ENCODE results near the gene GRB2. TPM values are rescaled to one million over a fixed set of nuclear protein-coding genes. Genes with fewer than 3 reads are reported as not detected.

Gene GRB2
- total RNA-seq, 2 experiments from 2014 or later, result 244 to 308 TPM

DNA sequence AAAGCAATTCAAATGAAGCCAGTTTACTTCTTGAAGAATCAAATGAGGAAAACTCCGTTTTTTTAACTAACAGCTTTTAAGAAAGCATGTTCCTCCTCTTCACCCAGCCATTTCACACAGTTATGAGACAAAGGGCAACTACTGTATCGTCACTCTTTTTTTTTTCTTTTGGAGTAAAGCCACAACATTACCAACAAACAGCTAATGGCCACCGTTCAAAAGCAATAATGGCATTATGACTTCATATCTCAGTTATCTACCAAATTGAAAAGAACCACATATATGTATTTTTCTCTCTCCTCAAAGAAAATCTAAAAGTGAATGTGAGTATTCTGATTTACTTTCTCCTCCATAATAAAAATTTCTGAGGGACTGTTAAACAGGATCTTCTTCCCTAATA lies 14.5 kb downstream of the GRB2 start:
- intact Hi-C loops (cut with micrococcal nuclease; ENCODE audit: unreplicated experiment), result no loop called here
- H3K36me3 ChIP-seq (ENCODE audit: insufficient read depth, low read length), result peaks cover 73% of the 10 kb centered on the region
- no peaks in the 10 kb centered on the region for H3K9me3 ChIP-seq (ENCODE audit: low read length)
- no TSS peak for BruUV-seq (replicated peaks)
- H3K27ac ChIP-seq (ENCODE audit: low read depth, low read length, poor library complexity, severe bottlenecking), result no peak overlapping the region
- H3K4me3 ChIP-seq (ENCODE audit: low read depth, low read length, poor library complexity, severe bottlenecking), result no peak overlapping the region
- no peak overlapping the region for H3K4me2 ChIP-seq (ENCODE audit: low read length)
- peaks cover 100% of the 10 kb centered on the region for H3K79me2 ChIP-seq (ENCODE audit: insufficient read depth, low read depth, low read length)
- H2AFZ ChIP-seq (ENCODE audit: low read length), result no peak overlapping the region
- H3K4me1 ChIP-seq (ENCODE audit: insufficient read depth, low read length, poor library complexity, severe bottlenecking), result peaks cover 52% of the 10 kb centered on the region
- peaks cover 77% of the 10 kb centered on the region for H4K20me1 ChIP-seq (ENCODE audit: insufficient read depth, low read length)
- no peak for DNase-seq (ENCODE audit: low spot score)
- TF ChIP-seq EZH2phosphoT487 (IDR thresholded peaks at IDR 0.05; ENCODE audit: borderline replicate concordance, low read depth, low read length), result no peak
- TF ChIP-seq, protein P1, sequence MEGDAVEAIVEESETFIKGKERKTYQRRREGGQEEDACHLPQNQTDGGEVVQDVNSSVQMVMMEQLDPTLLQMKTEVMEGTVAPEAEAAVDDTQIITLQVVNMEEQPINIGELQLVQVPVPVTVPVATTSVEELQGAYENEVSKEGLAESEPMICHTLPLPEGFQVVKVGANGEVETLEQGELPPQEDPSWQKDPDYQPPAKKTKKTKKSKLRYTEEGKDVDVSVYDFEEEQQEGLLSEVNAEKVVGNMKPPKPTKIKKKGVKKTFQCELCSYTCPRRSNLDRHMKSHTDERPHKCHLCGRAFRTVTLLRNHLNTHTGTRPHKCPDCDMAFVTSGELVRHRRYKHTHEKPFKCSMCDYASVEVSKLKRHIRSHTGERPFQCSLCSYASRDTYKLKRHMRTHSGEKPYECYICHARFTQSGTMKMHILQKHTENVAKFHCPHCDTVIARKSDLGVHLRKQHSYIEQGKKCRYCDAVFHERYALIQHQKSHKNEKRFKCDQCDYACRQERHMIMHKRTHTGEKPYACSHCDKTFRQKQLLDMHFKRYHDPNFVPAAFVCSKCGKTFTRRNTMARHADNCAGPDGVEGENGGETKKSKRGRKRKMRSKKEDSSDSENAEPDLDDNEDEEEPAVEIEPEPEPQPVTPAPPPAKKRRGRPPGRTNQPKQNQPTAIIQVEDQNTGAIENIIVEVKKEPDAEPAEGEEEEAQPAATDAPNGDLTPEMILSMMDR (conservative IDR thresholded peaks at IDR 0.05; ENCODE audit: low read length), result no peak
- ChIA-PET CTCF (ENCODE audit: unreplicated experiment) (no interaction called here), POLR2A (interaction anchor here (0.7 to 1.9 kb wide), 3 partner anchors 15 to 81 kb away, joined by 3 to 13 read pairs (median 5); no protein-coding TSS in a partner anchor)
- H3K9me2 ChIP-seq (ENCODE audit: insufficient read depth, low read length), result no peaks in the 10 kb centered on the region

DNA sequence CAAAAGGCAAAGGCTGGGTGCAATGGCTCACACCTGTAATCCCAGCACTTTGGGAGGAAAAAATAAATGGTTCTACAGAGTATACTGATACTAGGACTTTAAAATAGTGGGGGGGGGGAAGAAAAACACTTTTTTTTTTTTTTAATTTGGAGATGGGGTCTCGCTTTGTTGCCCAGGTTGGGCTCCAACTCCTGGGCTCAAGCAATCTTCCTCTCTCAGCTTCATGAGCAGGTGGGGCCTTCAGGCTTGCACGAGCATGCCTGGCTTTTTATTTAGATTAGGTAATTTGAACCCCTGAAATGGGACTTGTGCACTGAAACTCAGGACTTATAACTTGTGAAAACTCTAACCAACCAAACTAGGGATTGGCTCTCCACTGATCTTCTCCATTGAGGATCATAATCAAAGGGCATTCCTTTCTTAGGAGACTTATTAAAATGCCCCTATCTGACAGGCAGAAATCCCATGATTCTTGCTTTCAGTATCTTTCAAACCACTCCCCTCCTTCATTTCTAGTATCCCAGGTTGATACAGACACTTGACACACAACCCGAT lies 16.9 kb downstream of the GRB2 start:
- CTCF ChIA-PET (ENCODE audit: unreplicated experiment), result no interaction called here
- Histone ChIP-seq H4K20me1 (ENCODE audit: insufficient read depth, low read length) (peaks cover 68% of the 10 kb centered on the region), H2AFZ (ENCODE audit: low read length) (no peak overlapping the region), H3K4me2 (ENCODE audit: low read length) (no peak overlapping the region), H3K79me2 (ENCODE audit: insufficient read depth, low read depth, low read length) (peaks cover 100% of the 10 kb centered on the region), H3K4me1 (ENCODE audit: insufficient read depth, low read length, poor library complexity, severe bottlenecking) (peaks cover 43% of the 10 kb centered on the region), H3K36me3 (ENCODE audit: insufficient read depth, low read length) (peaks cover 94% of the 10 kb centered on the region), H3K27ac (ENCODE audit: low read depth, low read length, poor library complexity, severe bottlenecking) (no peak overlapping the region), H3K4me3 (ENCODE audit: low read depth, low read length, poor library complexity, severe bottlenecking) (no peak overlapping the region), H3K9me2 (ENCODE audit: insufficient read depth, low read length) (no peaks in the 10 kb centered on the region), H3K9me3 (ENCODE audit: low read length) (no peaks in the 10 kb centered on the region)
- BruUV-seq (replicated peaks), result TSS peak; percentile 2
- intact Hi-C loops (cut with micrococcal nuclease; ENCODE audit: unreplicated experiment), result no loop called here
- no peak for TF ChIP-seq EZH2phosphoT487 (IDR thresholded peaks at IDR 0.05; ENCODE audit: borderline replicate concordance, low read depth, low read length)
- TF ChIP-seq, protein P1 (conservative IDR thresholded peaks at IDR 0.05; ENCODE audit: low read length), result no peak
- POLR2A ChIA-PET, result no interaction called here
- no peak for DNase-seq (ENCODE audit: low spot score)

DNA sequence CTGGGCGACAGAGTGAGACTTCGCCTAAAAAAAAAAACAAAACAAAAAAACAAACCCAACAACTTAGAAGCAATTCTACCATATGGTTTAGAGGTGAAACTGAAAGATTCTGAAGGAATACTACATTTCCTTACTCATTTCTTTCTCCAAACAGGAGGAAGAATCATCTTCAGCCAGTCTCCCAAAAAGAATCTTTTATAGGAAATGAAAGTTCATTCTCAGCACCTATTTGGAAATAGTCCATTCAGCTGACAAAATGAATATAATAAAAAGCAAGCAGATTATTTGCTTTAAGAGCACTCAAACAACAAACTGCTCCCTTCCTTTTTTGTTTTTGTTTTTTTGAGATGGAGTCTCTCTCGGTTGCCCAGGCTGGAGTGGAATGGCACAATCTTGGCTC lies 17.7 kb downstream of the GRB2 start:
- no peak overlapping the region for H3K4me3 ChIP-seq (ENCODE audit: low read depth, low read length, poor library complexity, severe bottlenecking)
- H3K9me3 ChIP-seq (ENCODE audit: low read length), result no peaks in the 10 kb centered on the region
- no peak for DNase-seq (ENCODE audit: low spot score)
- no TSS peak for BruUV-seq (replicated peaks)
- no peak overlapping the region for H2AFZ ChIP-seq (ENCODE audit: low read length)
- ChIA-PET POLR2A (no interaction called here), CTCF (ENCODE audit: unreplicated experiment) (no interaction called here)
- TF ChIP-seq EZH2phosphoT487 (IDR thresholded peaks at IDR 0.05; ENCODE audit: borderline replicate concordance, low read depth, low read length), result no peak
- TF ChIP-seq, protein P1 (conservative IDR thresholded peaks at IDR 0.05; ENCODE audit: low read length), result no peak
- peaks cover 65% of the 10 kb centered on the region for H4K20me1 ChIP-seq (ENCODE audit: insufficient read depth, low read length)
- no peak overlapping the region for H3K4me2 ChIP-seq (ENCODE audit: low read length)
- H3K36me3 ChIP-seq (ENCODE audit: insufficient read depth, low read length), result peaks cover 93% of the 10 kb centered on the region
- H3K27ac ChIP-seq (ENCODE audit: low read depth, low read length, poor library complexity, severe bottlenecking), result no peak overlapping the region
- peaks cover 100% of the 10 kb centered on the region for H3K79me2 ChIP-seq (ENCODE audit: insufficient read depth, low read depth, low read length)
- peaks cover 43% of the 10 kb centered on the region for H3K4me1 ChIP-seq (ENCODE audit: insufficient read depth, low read length, poor library complexity, severe bottlenecking)
- intact Hi-C loops (cut with micrococcal nuclease; ENCODE audit: unreplicated experiment), result no loop called here
- no peaks in the 10 kb centered on the region for H3K9me2 ChIP-seq (ENCODE audit: insufficient read depth, low read length)

Measured in OCI-LY7 (cell line).